IMR-90 (cell line): ENCODE measurements around the gene MLH1. TPM values are rescaled to one million over a fixed set of nuclear protein-coding genes. Genes with fewer than 3 reads are reported as not detected.

ENCODE experiments used
- ATAC-seq: fragments of 200-7000 bp; cut with Tn5 transposase; 2 replicates; pipeline ENCODE4 v1.9.1; 2020; ENCODE audit warnings: low read depth, mild to moderate bottlenecking, moderate library complexity
- BruUV-seq: library from RNA; stranded (reverse); fragments of 400-500 nt; replicated peaks from 2 replicates; lab custom pipeline; 2021; lab: Mats Ljungman, UMichigan
- CTCF ChIA-PET: fragments of 300-600 bp; formaldehyde crosslinking; extraction: SDS; loops from one replicate; lab custom pipeline; 2021; ENCODE audit warnings: antibody characterized with exemption; lab: Yijun Ruan, JAX
- POLR2A ChIA-PET: fragments of 300-600 bp; sonication (Branson Sonifier 250); formaldehyde crosslinking; loops from one replicate; lab custom pipeline; 2022; ENCODE audit warnings: antibody characterized with exemption; ENCODE audit not compliant: unreplicated experiment; lab: Charles Lee
- DNase-seq: peaks from one replicate; pipeline ENCODE4 v3.0.0; 2013
- H2AFZ ChIP-seq: replicated peaks from 2 replicates; pipeline ENCODE3; 2013; ENCODE audit warnings: low read length, mild to moderate bottlenecking; ENCODE audit not compliant: poor library complexity
- H2AK5ac ChIP-seq: 2 replicates; pipeline ENCODE4 v1.6.1; 2013; ENCODE audit warnings: low read depth, low read length, inconsistent platforms
- H2AK9ac ChIP-seq: replicated peaks from 2 replicates; pipeline ENCODE3; 2013; ENCODE audit warnings: mild to moderate bottlenecking, low read depth, low read length, moderate library complexity; ENCODE audit not compliant: poor library complexity
- H2BK120ac ChIP-seq: 2 replicates; pipeline ENCODE4 v1.6.1; 2013; ENCODE audit warnings: low read depth, low read length, inconsistent platforms
- H2BK15ac ChIP-seq: 3 replicates; pipeline ENCODE4 v1.6.1; 2013; ENCODE audit warnings: low read depth, low read length, inconsistent platforms
- H2BK20ac ChIP-seq: 2 replicates; pipeline ENCODE4 v1.6.1; 2013; ENCODE audit warnings: low read depth, mild to moderate bottlenecking, inconsistent platforms, low read length, moderate library complexity
- H2BK5ac ChIP-seq: 2 replicates; pipeline ENCODE4 v1.6.1; 2013; ENCODE audit warnings: mild to moderate bottlenecking, low read depth, low read length, inconsistent platforms; ENCODE audit not compliant: poor library complexity, severe bottlenecking
- H3K14ac ChIP-seq: replicated peaks from 2 replicates; pipeline ENCODE4 v1.6.1; 2013; ENCODE audit warnings: low read depth, low read length, inconsistent platforms
- H3K18ac ChIP-seq: 2 replicates; pipeline ENCODE4 v1.6.1; 2013; ENCODE audit warnings: low read depth, low read length, control low read depth
- H3K23ac ChIP-seq: 2 replicates; pipeline ENCODE4 v1.6.1; 2013; ENCODE audit warnings: low read depth, low read length, inconsistent platforms
- H3K27ac ChIP-seq: 2 replicates; pipeline ENCODE4 v1.5.1; 2013; ENCODE audit warnings: mild to moderate bottlenecking, control low read depth, low read length; ENCODE audit not compliant: insufficient read depth
- H3K27me3 ChIP-seq: 2 replicates; pipeline ENCODE4 v1.6.1; 2013; ENCODE audit warnings: low read length; ENCODE audit not compliant: control insufficient read depth, insufficient read depth
- H3K36me3 ChIP-seq: 2 replicates; pipeline ENCODE4 v1.6.1; 2013; ENCODE audit warnings: low read length, mixed read lengths; ENCODE audit not compliant: control insufficient read depth, insufficient read depth
- H3K4ac ChIP-seq: 2 replicates; pipeline ENCODE4 v1.6.1; 2013; ENCODE audit warnings: low read depth, low read length, inconsistent platforms
- H3K4me1 ChIP-seq: 2 replicates; pipeline ENCODE4 v1.6.1; 2013; ENCODE audit warnings: low read length, mixed read lengths; ENCODE audit not compliant: control insufficient read depth, insufficient read depth
- H3K4me2 ChIP-seq: 2 replicates; pipeline ENCODE4 v1.6.1; 2013; ENCODE audit warnings: low read depth, mild to moderate bottlenecking, control low read depth, low read length, moderate library complexity
- H3K4me3 ChIP-seq: 2 replicates; pipeline ENCODE4 v1.5.1; 2013; ENCODE audit warnings: low read depth, mild to moderate bottlenecking, control low read depth, low read length, moderate library complexity; ENCODE audit not compliant: insufficient read depth
- H3K56ac ChIP-seq: 2 replicates; pipeline ENCODE4 v1.6.1; 2013; ENCODE audit warnings: low read length, inconsistent platforms; ENCODE audit not compliant: insufficient read depth; ENCODE audit errors: extremely low read depth
- H3K79me1 ChIP-seq, 2 experiments: 2 replicates each; pipeline ENCODE4 v1.6.1; 2013; ENCODE audit warnings: low read length in 2 of 2, inconsistent platforms in 1 of 2, low read depth in 1 of 2
- H3K9ac ChIP-seq: 2 replicates; pipeline ENCODE4 v1.6.1; 2013; ENCODE audit warnings: low read depth, low read length, control low read depth
- H3K9me1 ChIP-seq: 2 replicates; pipeline ENCODE4 v1.6.1; 2013; ENCODE audit warnings: low read length, inconsistent platforms; ENCODE audit not compliant: insufficient read depth
- H3K9me3 ChIP-seq: 2 replicates; pipeline ENCODE4 v1.6.1; 2013; ENCODE audit warnings: low read length; ENCODE audit not compliant: control insufficient read depth, insufficient read depth
- H4K20me1 ChIP-seq: 2 replicates; pipeline ENCODE4 v1.6.1; 2013; ENCODE audit warnings: low read length, inconsistent platforms; ENCODE audit not compliant: insufficient read depth
- H4K5ac ChIP-seq: 2 replicates; pipeline ENCODE4 v1.6.1; 2013; ENCODE audit warnings: mild to moderate bottlenecking, low read depth, low read length, control low read depth
- H4K8ac ChIP-seq, 2 experiments: 2 replicates each; pipeline ENCODE4 v1.6.1; 2013; ENCODE audit warnings: low read depth in 2 of 2, low read length in 2 of 2, control low read depth in 1 of 2, inconsistent platforms in 1 of 2
- H4K91ac ChIP-seq: 2 replicates; pipeline ENCODE4 v1.6.1; 2013; ENCODE audit warnings: low read depth, low read length, inconsistent platforms; ENCODE audit not compliant: insufficient read depth
- MAZ ChIP-seq: IDR thresholded peaks from 2 replicates; pipeline ENCODE4 v1.6.1; 2012; ENCODE audit warnings: low read depth, mild to moderate bottlenecking, low read length, improper control_type of control experiment, moderate library complexity, borderline replicate concordance
- NFE2L2 ChIP-seq: fragments of 150-350 bp; IDR thresholded peaks from 2 replicates; pipeline ENCODE4 v1.6.1; 2016; ENCODE audit warnings: low read depth, mild to moderate bottlenecking, low read length
- RAD21 ChIP-seq: IDR thresholded peaks from 2 replicates; pipeline ENCODE4 v1.6.1; 2012; ENCODE audit warnings: low read length, improper control_type of control experiment
- RFX5 ChIP-seq: IDR thresholded peaks from 2 replicates; pipeline ENCODE4 v1.8.0; 2012; ENCODE audit warnings: low read depth, mild to moderate bottlenecking, low read length, moderate library complexity
- SMC3 ChIP-seq: fragments of 150-350 bp; IDR thresholded peaks from 2 replicates; pipeline ENCODE4 v1.6.1; 2016; ENCODE audit warnings: low read depth, mild to moderate bottlenecking, antibody characterized with exemption, low read length, moderate library complexity
- WGBS, 2 experiments: methylation state at CpG; one replicate each; pipeline versions ENCODE4 v1.1.5 to v1.1.7; 2013; ENCODE audit warnings: missing lambda C conversion rate in 2 of 2; ENCODE audit not compliant: insufficient read length in 1 of 2; ENCODE audit errors: extremely low coverage in 2 of 2; 5-methylcytosine and 5-hydroxymethylcytosine counted together
- dilution Hi-C: fragments of 300-500 bp; cut with HindIII; formaldehyde crosslinking; loops from one replicate; pipeline ENCODE4 v1.14.3; 2018; ENCODE audit warnings: low sequenced_read_pairs; ENCODE audit not compliant: unreplicated experiment
- in situ Hi-C: fragments of 300-500 bp; cut with MboI; formaldehyde crosslinking; loops from 3 replicates; pipeline ENCODE4 v1.14.3; 2019; ENCODE audit warnings: low sequenced_read_pairs, inconsistent platforms, mixed read lengths
- intact Hi-C: fragments of 100-400 bp; cut with micrococcal nuclease; formaldehyde crosslinking; loops from 2 replicates; pipeline ENCODE4 v1.10.0; 2022
- polyA plus RNA-seq, 3 experiments: library from polyadenylated mRNA; depleted of rRNA; stranded (reverse); fragments of >200 nt; gene quantifications; 2 replicates each; pipeline ENCODE4 v1.2.3, GENCODE V29; 2012; ENCODE audit warnings: low replicate concordance in 1 of 3
- total RNA-seq: library from RNA; depleted of rRNA; stranded (reverse); fragments of >200 nt; gene quantifications from 2 replicates; pipeline ENCODE4 v1.2.3, GENCODE V29; 2012
- TF ChIP-seq, protein P1 (sequence below): fragments of 150-350 bp; IDR thresholded peaks from 2 replicates; pipeline ENCODE4 v1.6.1; 2017; ENCODE audit warnings: mild to moderate bottlenecking, antibody characterized with exemption, low read length, low read depth

MLH1 gene
- total and polyA plus RNA-seq, 2 of the 4 experiments (the other 2 are of a cell fraction) = 30.2 to 54.1 TPM

DNA sequence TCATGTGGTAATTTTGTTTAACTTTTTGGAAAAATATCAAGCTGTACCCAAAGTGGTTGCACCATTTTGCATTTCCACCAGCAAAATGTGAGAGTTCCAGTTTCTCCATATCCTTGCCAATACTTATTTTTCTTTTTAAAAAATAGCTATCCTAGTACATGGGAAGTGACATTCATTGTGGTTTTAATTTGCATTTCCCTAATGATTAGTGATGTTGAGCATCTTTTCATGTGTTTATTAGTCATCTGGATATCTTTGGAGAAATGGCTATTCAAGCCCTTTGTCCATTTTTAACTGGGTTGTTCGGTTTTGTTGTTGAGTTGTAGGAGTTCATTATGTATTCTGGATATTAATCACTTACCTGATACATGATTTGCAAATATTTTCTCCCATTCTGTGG is 29.0 kb upstream of the MLH1 start:
- Histone ChIP-seq H3K56ac (no peak overlapping the region), H2BK20ac (no peak overlapping the region), H3K36me3 (no peaks in the 10 kb centered on the region), H2BK120ac (no peak overlapping the region), H3K14ac (no peak overlapping the region), H3K23ac (no peak overlapping the region), H3K18ac (no peak overlapping the region), H3K4ac (no peak overlapping the region), H3K4me2 (no peak overlapping the region), H4K8ac (no peak overlapping the region), H3K27ac (no peak overlapping the region), H2AK5ac (no peak overlapping the region), H3K79me1 (no peaks in the 10 kb centered on the region), H3K27me3 (no peaks in the 10 kb centered on the region), H3K4me1 (no peaks in the 10 kb centered on the region; the same call in 1 of the 2 replicates), H4K20me1 (no peaks in the 10 kb centered on the region), H2AK9ac (no peak overlapping the region), H3K9me3 (no peaks in the 10 kb centered on the region), H3K4me3 (no peak overlapping the region), H3K9me1 (0 out of 2 replicates have a peak, but pooled peaks cover 1% of the 10 kb centered on the region), H3K9ac (no peak overlapping the region), H2AFZ (no peak overlapping the region), H4K5ac (no peak overlapping the region), H2BK15ac (no peak overlapping the region), H2BK5ac (no peak overlapping the region), H4K91ac (no peak overlapping the region)
- ATAC-seq (no peak), DNase-seq (no peak)
- TF ChIP-seq, protein P1, sequence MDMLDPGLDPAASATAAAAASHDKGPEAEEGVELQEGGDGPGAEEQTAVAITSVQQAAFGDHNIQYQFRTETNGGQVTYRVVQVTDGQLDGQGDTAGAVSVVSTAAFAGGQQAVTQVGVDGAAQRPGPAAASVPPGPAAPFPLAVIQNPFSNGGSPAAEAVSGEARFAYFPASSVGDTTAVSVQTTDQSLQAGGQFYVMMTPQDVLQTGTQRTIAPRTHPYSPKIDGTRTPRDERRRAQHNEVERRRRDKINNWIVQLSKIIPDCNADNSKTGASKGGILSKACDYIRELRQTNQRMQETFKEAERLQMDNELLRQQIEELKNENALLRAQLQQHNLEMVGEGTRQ = no peak
- TF ChIP-seq RAD21 (no peak), NFE2L2 (no peak), RFX5 (no peak), MAZ (no peak), SMC3 (no peak)
- POLR2A ChIA-PET = no interaction called here
- intact Hi-C loops = no loop called here
- in situ Hi-C loops = no loop called here
- WGBS, 2 experiments = no CpG with 5 or more reads among the region's 1 CpG
- BruUV-seq = no TSS peak
- dilution Hi-C loops = no loop called here
- CTCF ChIA-PET = no interaction called here
